ENCODE data around the gene COX19.
"Not testable (repeated sequence)": the region's sequence is repeated elsewhere in the genome, so short reads cannot be mapped to it uniquely, and the experiment has no call there.

The COX19 gene

DNA sequence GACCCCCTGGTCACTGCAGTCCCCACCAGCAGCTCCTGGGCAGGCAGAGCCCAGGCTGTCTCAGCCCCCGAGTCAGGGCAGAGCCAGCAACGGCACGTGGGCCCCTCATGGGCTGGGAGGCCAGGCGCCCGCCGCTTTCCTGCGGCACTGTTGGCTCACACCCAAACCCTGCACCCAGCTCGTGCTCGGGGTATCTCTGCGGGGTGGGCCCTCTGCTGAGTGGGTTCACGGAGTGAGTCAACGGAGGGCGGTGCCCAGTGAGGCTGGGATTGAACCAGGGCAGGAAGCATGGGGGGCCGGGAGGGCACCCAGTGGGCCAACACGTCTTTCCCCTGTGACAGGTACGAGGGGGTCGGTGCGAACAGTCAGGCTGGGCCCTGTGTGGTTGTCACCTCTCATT is 49.7 kb downstream of the COX19 start:
- no peaks in the 10 kb centered on the region for H3K79me2 ChIP-seq (ENCODE audit: low read length)
- DNase-seq: no peak
- no peaks in the 10 kb centered on the region for H3K36me3 ChIP-seq (replicated peaks; ENCODE audit: insufficient read depth, low read length)
- H3K4me3 ChIP-seq (ENCODE audit: low read length): no peak overlapping the region
- no peak overlapping the region for H3K27ac ChIP-seq (ENCODE audit: low read length)
- no peak overlapping the region for H2AFZ ChIP-seq (ENCODE audit: low read length)
- H3K9me3 ChIP-seq (replicated peaks; ENCODE audit: insufficient read depth, low read length): no peaks in the 10 kb centered on the region
- H3K4me2 ChIP-seq (ENCODE audit: low read depth, low read length): no peak overlapping the region
- peaks cover 5% of the 10 kb centered on the region; the same call in 1 of the 2 replicates for H3F3A ChIP-seq (ENCODE audit: insufficient read depth, low read length)
- peaks cover 21% of the 10 kb centered on the region for H3K4me1 ChIP-seq (ENCODE audit: low read length)
- no peak for TF ChIP-seq EZH2phosphoT487 (IDR thresholded peaks at IDR 0.05; ENCODE audit: low read length)
- TF ChIP-seq, protein P1, sequence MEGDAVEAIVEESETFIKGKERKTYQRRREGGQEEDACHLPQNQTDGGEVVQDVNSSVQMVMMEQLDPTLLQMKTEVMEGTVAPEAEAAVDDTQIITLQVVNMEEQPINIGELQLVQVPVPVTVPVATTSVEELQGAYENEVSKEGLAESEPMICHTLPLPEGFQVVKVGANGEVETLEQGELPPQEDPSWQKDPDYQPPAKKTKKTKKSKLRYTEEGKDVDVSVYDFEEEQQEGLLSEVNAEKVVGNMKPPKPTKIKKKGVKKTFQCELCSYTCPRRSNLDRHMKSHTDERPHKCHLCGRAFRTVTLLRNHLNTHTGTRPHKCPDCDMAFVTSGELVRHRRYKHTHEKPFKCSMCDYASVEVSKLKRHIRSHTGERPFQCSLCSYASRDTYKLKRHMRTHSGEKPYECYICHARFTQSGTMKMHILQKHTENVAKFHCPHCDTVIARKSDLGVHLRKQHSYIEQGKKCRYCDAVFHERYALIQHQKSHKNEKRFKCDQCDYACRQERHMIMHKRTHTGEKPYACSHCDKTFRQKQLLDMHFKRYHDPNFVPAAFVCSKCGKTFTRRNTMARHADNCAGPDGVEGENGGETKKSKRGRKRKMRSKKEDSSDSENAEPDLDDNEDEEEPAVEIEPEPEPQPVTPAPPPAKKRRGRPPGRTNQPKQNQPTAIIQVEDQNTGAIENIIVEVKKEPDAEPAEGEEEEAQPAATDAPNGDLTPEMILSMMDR (IDR thresholded peaks at IDR 0.05; ENCODE audit: low read length): no peak
- TF ChIP-seq EZH2 (optimal IDR thresholded peaks at IDR 0.05; ENCODE audit: low read depth, low read length): no peak
- no peaks in the 10 kb centered on the region for H4K20me1 ChIP-seq (ENCODE audit: insufficient read depth, low read length)
- H3K9ac ChIP-seq (ENCODE audit: low read length): no peak overlapping the region
- no peaks in the 10 kb centered on the region for H3K9me2 ChIP-seq (replicated peaks; ENCODE audit: insufficient read depth, low read length)
- peaks cover 77% of the 10 kb centered on the region for H3K27me3 ChIP-seq (replicated peaks; ENCODE audit: insufficient read depth, low read length)

DNA sequence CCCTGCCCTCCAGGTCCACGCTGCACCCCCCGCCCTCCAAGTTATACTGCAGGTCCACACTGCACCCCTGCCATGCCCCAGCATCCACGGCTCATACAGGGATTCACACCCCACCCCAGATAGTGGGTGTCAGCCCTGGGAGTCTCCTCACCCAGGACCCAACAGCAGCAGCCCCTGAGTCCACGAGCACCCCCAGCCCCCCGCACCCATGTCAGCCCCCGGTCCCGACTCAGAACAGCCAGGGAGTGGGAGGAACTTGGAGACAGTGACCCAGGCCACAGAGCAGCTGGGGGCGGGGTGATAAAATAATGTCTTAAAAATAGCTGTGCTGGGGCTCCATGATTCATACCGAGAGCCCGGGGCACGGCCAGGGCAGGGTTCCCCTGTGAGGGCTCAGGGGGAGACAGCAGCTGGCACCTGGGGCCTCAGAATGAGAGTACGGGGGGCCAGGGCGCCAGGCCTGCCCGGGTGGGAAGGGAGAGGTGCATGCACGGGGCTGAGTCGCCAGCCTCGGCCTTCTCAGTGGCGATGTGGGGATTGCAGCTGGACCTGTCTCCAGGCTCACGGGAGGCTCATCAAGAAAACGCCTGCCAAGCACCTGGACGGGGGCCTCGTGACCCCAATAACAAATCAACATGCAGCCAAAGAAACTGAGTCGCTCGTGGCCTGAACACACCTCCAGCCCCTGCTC is 50.7 kb downstream of the COX19 start:
- H3K4me3 ChIP-seq (ENCODE audit: low read length): no peak overlapping the region
- H3K4me2 ChIP-seq (ENCODE audit: low read depth, low read length): peak overlapping the region; percentile 62

DNA sequence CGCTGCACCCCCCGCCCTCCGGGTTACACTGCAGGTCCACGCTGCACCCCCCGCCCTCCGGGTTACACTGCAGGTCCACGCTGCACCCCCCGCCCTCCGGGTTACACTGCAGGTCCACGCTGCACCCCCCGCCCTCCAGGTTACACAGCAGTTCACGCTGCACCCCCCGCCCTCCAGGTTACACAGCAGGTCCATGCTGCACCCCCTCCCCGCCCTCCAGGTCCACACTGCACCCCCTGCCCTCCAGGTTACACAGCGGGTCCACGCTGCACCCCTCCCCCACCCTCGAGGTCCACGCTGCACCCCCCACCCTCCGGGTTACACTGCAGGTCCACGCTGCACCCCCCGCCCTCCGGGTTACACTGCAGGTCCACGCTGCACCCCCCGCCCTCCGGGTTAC is 51.3 kb downstream of the COX19 start:
- H4K20me1 ChIP-seq (ENCODE audit: insufficient read depth, low read length); H3K36me3 ChIP-seq (replicated peaks; ENCODE audit: insufficient read depth, low read length); H3K27ac ChIP-seq (ENCODE audit: low read length); H3K79me2 ChIP-seq (ENCODE audit: low read length); H3F3A ChIP-seq (ENCODE audit: insufficient read depth, low read length); H3K9me3 ChIP-seq (replicated peaks; ENCODE audit: insufficient read depth, low read length); H2AFZ ChIP-seq (ENCODE audit: low read length); H3K4me3 ChIP-seq (ENCODE audit: low read length); H3K9ac ChIP-seq (ENCODE audit: low read length); H3K9me2 ChIP-seq (replicated peaks; ENCODE audit: insufficient read depth, low read length); DNase-seq: not testable (repeated sequence)
- peaks cover 68% of the 10 kb centered on the region for H3K27me3 ChIP-seq (replicated peaks; ENCODE audit: insufficient read depth, low read length)
- H3K4me2 ChIP-seq (ENCODE audit: low read depth, low read length): peak overlapping the region; percentile 100; the same call in 1 of the 2 replicates
- peaks cover 21% of the 10 kb centered on the region for H3K4me1 ChIP-seq (ENCODE audit: low read length)

More for the DNA sequence above, 50.7 kb downstream of the COX19 start:
- Histone ChIP-seq H3K9ac (ENCODE audit: low read length) (no peak overlapping the region), H3K27ac (ENCODE audit: low read length) (no peak overlapping the region), H3K79me2 (ENCODE audit: low read length) (no peaks in the 10 kb centered on the region), H3F3A (ENCODE audit: insufficient read depth, low read length) (peaks cover 5% of the 10 kb centered on the region; the same call in 1 of the 2 replicates), H2AFZ (ENCODE audit: low read length) (no peak overlapping the region), H4K20me1 (ENCODE audit: insufficient read depth, low read length) (no peaks in the 10 kb centered on the region), H3K9me3 (replicated peaks; ENCODE audit: insufficient read depth, low read length) (no peaks in the 10 kb centered on the region), H3K36me3 (replicated peaks; ENCODE audit: insufficient read depth, low read length) (no peaks in the 10 kb centered on the region), H3K4me1 (ENCODE audit: low read length) (peaks cover 21% of the 10 kb centered on the region), H3K9me2 (replicated peaks; ENCODE audit: insufficient read depth, low read length) (no peaks in the 10 kb centered on the region), H3K27me3 (replicated peaks; ENCODE audit: insufficient read depth, low read length) (peaks cover 71% of the 10 kb centered on the region)
- TF ChIP-seq EZH2 (optimal IDR thresholded peaks at IDR 0.05; ENCODE audit: low read depth, low read length): no peak
- no peak for TF ChIP-seq EZH2phosphoT487 (IDR thresholded peaks at IDR 0.05; ENCODE audit: low read length)
- DNase-seq: peak; percentile 21

DNA sequence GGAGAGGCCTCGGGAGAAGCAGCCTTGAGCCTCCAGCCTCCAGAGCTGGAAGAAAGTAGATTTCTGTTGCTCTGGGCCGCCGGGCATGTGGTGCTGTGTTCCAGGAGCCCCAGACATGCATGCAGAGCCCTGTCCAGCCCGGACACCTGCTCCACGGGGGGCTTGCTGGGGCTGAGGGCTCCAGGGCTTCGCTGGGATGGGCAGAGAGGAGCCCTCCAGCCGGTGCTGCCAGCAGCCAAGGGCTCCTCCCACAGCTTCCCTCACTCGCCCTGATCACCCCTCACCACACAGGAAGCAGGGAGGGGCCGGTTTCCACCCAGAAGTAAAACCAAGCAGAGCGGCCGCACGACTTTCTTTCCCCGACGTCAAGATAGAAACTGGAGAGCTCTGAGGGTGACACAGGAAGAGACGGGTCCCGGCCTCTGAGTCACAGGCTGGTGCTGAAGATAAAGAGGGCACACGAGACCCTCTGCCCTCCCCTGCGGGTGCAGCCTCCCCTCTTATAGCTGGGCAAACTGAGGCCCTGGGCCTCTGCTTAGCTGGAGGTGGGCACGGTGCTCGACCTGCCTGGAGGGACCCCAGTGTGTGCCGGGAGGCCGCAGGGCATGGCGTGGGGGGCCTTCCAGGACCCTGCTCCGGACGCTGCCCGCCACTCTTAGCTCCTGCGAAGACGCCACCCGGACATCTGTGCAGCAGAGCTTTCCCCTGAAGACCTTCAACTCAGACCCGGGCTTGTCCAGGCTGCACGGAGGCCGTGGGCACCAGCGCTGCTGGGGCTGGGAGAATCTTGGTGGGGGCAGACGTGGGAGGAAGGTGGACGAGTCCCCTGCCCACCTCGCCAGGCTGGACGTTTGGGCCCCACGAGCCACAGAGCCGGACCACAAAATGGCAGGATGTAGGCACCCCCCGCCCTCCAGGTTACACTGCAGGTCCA is 52.0 kb downstream of the COX19 start:
- H3K79me2 ChIP-seq (ENCODE audit: low read length): no peaks in the 10 kb centered on the region
- H3K4me1 ChIP-seq (ENCODE audit: low read length): peaks cover 21% of the 10 kb centered on the region
- TF ChIP-seq EZH2phosphoT487 (IDR thresholded peaks at IDR 0.05; ENCODE audit: low read length): no peak
- TF ChIP-seq EZH2 (optimal IDR thresholded peaks at IDR 0.05; ENCODE audit: low read depth, low read length): no peak
- TF ChIP-seq, protein P1 (IDR thresholded peaks at IDR 0.05; ENCODE audit: low read length): no peak
- peak; percentile 80 for DNase-seq
- peaks cover 68% of the 10 kb centered on the region for H3K27me3 ChIP-seq (replicated peaks; ENCODE audit: insufficient read depth, low read length)
- no peak overlapping the region for H3K27ac ChIP-seq (ENCODE audit: low read length)
- peak overlapping the region; percentile 39; the same call in 1 of the 2 replicates for H3K9ac ChIP-seq (ENCODE audit: low read length)
- peak overlapping the region; percentile 54 for H3K4me3 ChIP-seq (ENCODE audit: low read length)
- H3K9me3 ChIP-seq (replicated peaks; ENCODE audit: insufficient read depth, low read length): no peaks in the 10 kb centered on the region
- H3K4me2 ChIP-seq (ENCODE audit: low read depth, low read length): peak overlapping the region; percentile 100
- no peaks in the 10 kb centered on the region for H4K20me1 ChIP-seq (ENCODE audit: insufficient read depth, low read length)
- peaks cover 5% of the 10 kb centered on the region; the same call in 1 of the 2 replicates for H3F3A ChIP-seq (ENCODE audit: insufficient read depth, low read length)
- H3K36me3 ChIP-seq (replicated peaks; ENCODE audit: insufficient read depth, low read length): no peaks in the 10 kb centered on the region
- H2AFZ ChIP-seq (ENCODE audit: low read length): peak overlapping the region; percentile 77
- no peaks in the 10 kb centered on the region for H3K9me2 ChIP-seq (replicated peaks; ENCODE audit: insufficient read depth, low read length)
